PC-9 (cell line): ENCODE measurements around the gene ESM1. TPM values are rescaled to one million over a fixed set of nuclear protein-coding genes. Genes with fewer than 3 reads are reported as not detected.

Experiments
- BruUV-seq: library from RNA; stranded (reverse); fragments of 400-500 nt; replicated peaks from 2 replicates; lab custom pipeline; 2021; lab: Mats Ljungman, UMichigan
- CTCF ChIA-PET: fragments of 300-600 bp; sonication (Branson Sonifier 250); formaldehyde crosslinking; loops from one replicate; lab custom pipeline; 2022; ENCODE audit warnings: antibody characterized with exemption; lab: Charles Lee
- POLR2A ChIA-PET: fragments of 300-600 bp; sonication (Branson Sonifier 250); formaldehyde crosslinking; loops from one replicate; lab custom pipeline; 2022; ENCODE audit warnings: antibody characterized with exemption; ENCODE audit not compliant: unreplicated experiment; lab: Charles Lee
- DNase-seq, 2 experiments: peaks; one replicate each; pipeline versions ENCODE4 v3.0.0 to v3.0.0-alpha.2; 2015 to 2022; ENCODE audit warnings: mixed read lengths in 1 of 2
- H2AFZ ChIP-seq: fragments of 200-600 bp; sonication (generic); 2 replicates; pipeline ENCODE4 v1.8.1; 2017; ENCODE audit warnings: antibody characterized with exemption
- H3F3A ChIP-seq: fragments of 200-600 bp; sonication (generic); 2 replicates; pipeline ENCODE4 v1.8.1; 2017; ENCODE audit warnings: antibody characterized with exemption, mild to moderate bottlenecking, low read depth; ENCODE audit not compliant: insufficient read depth
- H3K27ac ChIP-seq: fragments of 200-600 bp; sonication (generic); 2 replicates; pipeline ENCODE4 v1.6.1; 2016; ENCODE audit warnings: mixed run types
- H3K27me3 ChIP-seq: fragments of 200-600 bp; sonication (generic); 2 replicates; pipeline ENCODE4 v1.6.1; 2016; ENCODE audit warnings: low read depth, mixed run types; ENCODE audit not compliant: insufficient read depth
- H3K36me3 ChIP-seq: fragments of 200-600 bp; sonication (generic); 2 replicates; pipeline ENCODE4 v1.6.1; 2016; ENCODE audit warnings: low read depth, mixed run types
- H3K4me1 ChIP-seq: fragments of 200-600 bp; sonication (generic); replicated peaks from 2 replicates; pipeline ENCODE4 v1.6.1; 2016; ENCODE audit warnings: mixed run types; ENCODE audit not compliant: insufficient read depth
- H3K4me2 ChIP-seq: fragments of 200-600 bp; sonication (generic); 2 replicates; pipeline ENCODE4 v1.6.1; 2017; ENCODE audit warnings: mixed run types
- H3K4me3 ChIP-seq: fragments of 200-600 bp; sonication (generic); 2 replicates; pipeline ENCODE4 v1.6.1; 2016; ENCODE audit warnings: mixed run types
- H3K79me2 ChIP-seq: fragments of 200-600 bp; sonication (generic); 2 replicates; pipeline ENCODE4 v1.6.1; 2017; ENCODE audit warnings: low read depth, mixed run types
- H3K9me2 ChIP-seq: fragments of 200-600 bp; sonication (generic); 2 replicates; pipeline ENCODE4 v1.8.1; 2017; ENCODE audit warnings: mild to moderate bottlenecking; ENCODE audit not compliant: insufficient read depth
- H3K9me3 ChIP-seq: fragments of 200-600 bp; sonication (generic); 2 replicates; pipeline ENCODE4 v1.8.1; 2016; ENCODE audit warnings: low read depth; ENCODE audit not compliant: insufficient read depth
- H4K20me1 ChIP-seq: fragments of 200-600 bp; sonication (generic); 2 replicates; pipeline ENCODE4 v1.8.1; 2017; ENCODE audit not compliant: insufficient read depth
- EZH2 ChIP-seq: fragments of 200-600 bp; sonication (generic); IDR thresholded peaks from 2 replicates; pipeline ENCODE4 v1.8.0; 2017; ENCODE audit warnings: antibody characterized with exemption, low read depth
- intact Hi-C: fragments of 100-400 bp; cut with micrococcal nuclease; formaldehyde crosslinking; loops from one replicate; pipeline ENCODE4 v1.10.0; 2022; ENCODE audit not compliant: unreplicated experiment
- total RNA-seq: library from RNA; stranded (reverse); gene quantifications from 2 replicates; pipeline ENCODE4 v1.2.3, GENCODE V29; 2021
- TF ChIP-seq, protein P1 (sequence below): fragments of 200-600 bp; sonication (generic); conservative IDR thresholded peaks from 2 replicates; pipeline ENCODE4 v1.6.1; 2017; ENCODE audit warnings: mixed run types, antibody characterized with exemption, mild to moderate bottlenecking, moderate library complexity

ESM1 gene
- total RNA-seq, 1 experiment from 2014 or later, result 0.15 TPM

DNA sequence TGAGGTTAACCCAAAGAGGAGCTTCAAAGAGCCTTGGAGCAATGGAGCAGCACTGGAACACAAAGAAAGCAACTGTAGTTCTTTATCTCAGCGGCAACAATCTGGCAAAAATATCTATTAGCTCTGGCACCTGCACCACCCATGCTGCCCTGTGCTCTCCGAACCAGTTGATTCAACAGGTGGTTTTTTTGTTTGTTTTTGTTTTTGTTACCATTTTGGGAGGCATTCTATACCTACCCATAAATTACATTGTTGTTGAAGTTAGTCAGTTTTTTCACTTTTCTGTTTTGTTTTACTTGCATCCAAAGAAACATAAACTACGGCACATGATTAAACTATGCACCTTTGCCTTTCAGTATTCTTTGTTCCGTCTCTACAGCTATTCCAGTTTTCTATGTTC lies 16.2 kb downstream of the ESM1 start:
- Histone ChIP-seq H3K36me3 (no peaks in the 10 kb centered on the region), H3K4me2 (no peak overlapping the region), H3K27me3 (peaks cover 46% of the 10 kb centered on the region), H3K27ac (no peak overlapping the region), H4K20me1 (no peaks in the 10 kb centered on the region; the same call in 1 of the 2 replicates), H3K9me3 (no peaks in the 10 kb centered on the region), H3K4me1 (no peaks in the 10 kb centered on the region), H3K9me2 (no peaks in the 10 kb centered on the region), H3K79me2 (no peaks in the 10 kb centered on the region), H3F3A (no peaks in the 10 kb centered on the region), H3K4me3 (no peak overlapping the region), H2AFZ (no peak overlapping the region)
- no TSS peak for BruUV-seq
- no peak for DNase-seq
- CTCF ChIA-PET, result no interaction called here
- intact Hi-C loops, result no loop called here
- POLR2A ChIA-PET, result no interaction called here
- no peak for TF ChIP-seq EZH2
- TF ChIP-seq, protein P1, sequence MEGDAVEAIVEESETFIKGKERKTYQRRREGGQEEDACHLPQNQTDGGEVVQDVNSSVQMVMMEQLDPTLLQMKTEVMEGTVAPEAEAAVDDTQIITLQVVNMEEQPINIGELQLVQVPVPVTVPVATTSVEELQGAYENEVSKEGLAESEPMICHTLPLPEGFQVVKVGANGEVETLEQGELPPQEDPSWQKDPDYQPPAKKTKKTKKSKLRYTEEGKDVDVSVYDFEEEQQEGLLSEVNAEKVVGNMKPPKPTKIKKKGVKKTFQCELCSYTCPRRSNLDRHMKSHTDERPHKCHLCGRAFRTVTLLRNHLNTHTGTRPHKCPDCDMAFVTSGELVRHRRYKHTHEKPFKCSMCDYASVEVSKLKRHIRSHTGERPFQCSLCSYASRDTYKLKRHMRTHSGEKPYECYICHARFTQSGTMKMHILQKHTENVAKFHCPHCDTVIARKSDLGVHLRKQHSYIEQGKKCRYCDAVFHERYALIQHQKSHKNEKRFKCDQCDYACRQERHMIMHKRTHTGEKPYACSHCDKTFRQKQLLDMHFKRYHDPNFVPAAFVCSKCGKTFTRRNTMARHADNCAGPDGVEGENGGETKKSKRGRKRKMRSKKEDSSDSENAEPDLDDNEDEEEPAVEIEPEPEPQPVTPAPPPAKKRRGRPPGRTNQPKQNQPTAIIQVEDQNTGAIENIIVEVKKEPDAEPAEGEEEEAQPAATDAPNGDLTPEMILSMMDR, result no peak

DNA sequence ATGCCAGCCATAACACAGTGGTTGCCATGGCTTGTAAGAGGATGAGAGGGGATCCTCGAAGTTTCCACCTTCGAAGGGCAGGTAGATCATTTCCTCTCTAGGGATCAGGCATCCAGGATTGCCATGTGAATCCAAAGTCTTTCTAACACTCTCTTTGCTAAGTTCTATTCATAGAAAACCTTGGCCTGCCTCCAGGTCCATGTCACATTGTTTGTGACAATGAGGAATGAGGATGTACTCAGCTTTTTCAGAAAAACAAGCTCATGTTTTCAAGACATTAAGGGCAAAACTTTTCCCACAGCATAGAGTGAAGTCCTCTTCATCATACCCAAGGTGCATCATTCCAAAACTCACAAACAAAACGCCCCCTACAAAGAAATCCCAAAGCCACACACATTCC lies 19.6 kb downstream of the ESM1 start:
- CTCF ChIA-PET, result no interaction called here
- POLR2A ChIA-PET, result no interaction called here
- BruUV-seq, result no TSS peak

DNA sequence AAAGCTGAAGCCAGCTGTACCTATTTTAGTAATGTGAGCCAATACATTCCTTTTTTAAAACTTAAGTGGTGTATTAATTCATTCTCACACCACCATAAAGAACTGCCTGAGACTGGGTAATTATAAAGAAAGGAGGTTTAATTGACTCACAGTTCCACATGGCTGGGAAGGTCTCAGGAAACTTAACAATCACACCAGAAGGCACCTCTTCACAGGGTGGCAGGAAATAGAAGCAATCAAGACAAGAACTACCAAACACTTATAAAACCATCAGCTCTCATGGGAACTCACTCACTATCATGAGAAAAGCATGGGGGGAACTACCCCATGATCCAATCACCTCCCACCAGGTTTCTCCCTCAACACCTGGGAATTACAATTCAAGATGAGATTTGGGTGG lies 21.0 kb downstream of the ESM1 start:
- ChIA-PET POLR2A (no interaction called here), CTCF (no interaction called here)

More for the DNA sequence above, 19.6 kb downstream of the ESM1 start:
- H3K9me2 ChIP-seq, result no peaks in the 10 kb centered on the region
- H2AFZ ChIP-seq, result no peak overlapping the region
- DNase-seq, result no peak
- no peaks in the 10 kb centered on the region for H3K9me3 ChIP-seq
- H3K27ac ChIP-seq, result no peak overlapping the region
- H3K4me2 ChIP-seq, result no peak overlapping the region
- H3K4me1 ChIP-seq, result no peaks in the 10 kb centered on the region
- intact Hi-C loops, result no loop called here
- no peaks in the 10 kb centered on the region for H3F3A ChIP-seq
- TF ChIP-seq EZH2, result no peak
- TF ChIP-seq, protein P1, result no peak
- no peak overlapping the region for H3K4me3 ChIP-seq
- H3K36me3 ChIP-seq, result no peaks in the 10 kb centered on the region
- H3K79me2 ChIP-seq, result no peaks in the 10 kb centered on the region
- peaks cover 45% of the 10 kb centered on the region for H3K27me3 ChIP-seq
- no peaks in the 10 kb centered on the region for H4K20me1 ChIP-seq

More for the DNA sequence above, 21.0 kb downstream of the ESM1 start:
- BruUV-seq, result no TSS peak
- H3K79me2 ChIP-seq, result no peaks in the 10 kb centered on the region
- no peak overlapping the region for H3K4me2 ChIP-seq
- H3K36me3 ChIP-seq, result no peaks in the 10 kb centered on the region
- H3K4me3 ChIP-seq, result no peak overlapping the region
- H3K4me1 ChIP-seq, result no peaks in the 10 kb centered on the region
- H3K27ac ChIP-seq, result no peak overlapping the region
- no peak for DNase-seq
- H3K27me3 ChIP-seq, result peaks cover 35% of the 10 kb centered on the region
- intact Hi-C loops, result no loop called here
- H3F3A ChIP-seq, result no peaks in the 10 kb centered on the region
- TF ChIP-seq, protein P1, result no peak
- no peak for TF ChIP-seq EZH2
- H3K9me3 ChIP-seq, result no peaks in the 10 kb centered on the region
- no peak overlapping the region for H2AFZ ChIP-seq
- no peaks in the 10 kb centered on the region for H3K9me2 ChIP-seq
- no peaks in the 10 kb centered on the region for H4K20me1 ChIP-seq
